Dendritic cell treated with granulocyte-macrophage colony-stimulating factor and Interleukin-4, amounts not matched to agents 40 ng/mL and 50 ng/mL, for 4 days (primary cell): ENCODE results near the gene TAS2R16.

Experiments used
- H3K27ac Mint-ChIP-seq: one replicate; pipeline ENCODE4 v1.8.0; 2022; ENCODE audit warnings: mild to moderate bottlenecking, mixed read lengths
- H3K27me3 Mint-ChIP-seq: one replicate; pipeline ENCODE4 v1.8.0; 2022; ENCODE audit warnings: mild to moderate bottlenecking, mixed read lengths
- H3K36me3 Mint-ChIP-seq: one replicate; pipeline ENCODE4 v1.8.0; 2022; ENCODE audit warnings: low read depth, mixed read lengths
- H3K4me1 Mint-ChIP-seq: one replicate; pipeline ENCODE4 v1.8.0; 2022; ENCODE audit warnings: low read depth, mixed read lengths
- H3K4me3 Mint-ChIP-seq: one replicate; pipeline ENCODE4 v1.8.0; 2022; ENCODE audit warnings: mild to moderate bottlenecking, moderate library complexity, mixed read lengths
- H3K9me3 Mint-ChIP-seq: one replicate; pipeline ENCODE4 v1.8.0; 2022; ENCODE audit warnings: mixed read lengths
- intact Hi-C: fragments of 100-400 bp; cut with micrococcal nuclease; formaldehyde crosslinking; loops from one replicate; pipeline ENCODE4 v1.15.0; 2022

TAS2R16 gene

GRCh38 chr7:122951006-122951405 lies 44.5 kb downstream of the TAS2R16 start:
- Mint-ChIP-seq H3K4me3 (no peak overlapping the region), H3K9me3 (no peaks in the 10 kb centered on the region), H3K27ac (no peak overlapping the region), H3K27me3 (no peaks in the 10 kb centered on the region), H3K4me1 (no peaks in the 10 kb centered on the region), H3K36me3 (no peaks in the 10 kb centered on the region)
- intact Hi-C loops = no loop called here

DNA sequence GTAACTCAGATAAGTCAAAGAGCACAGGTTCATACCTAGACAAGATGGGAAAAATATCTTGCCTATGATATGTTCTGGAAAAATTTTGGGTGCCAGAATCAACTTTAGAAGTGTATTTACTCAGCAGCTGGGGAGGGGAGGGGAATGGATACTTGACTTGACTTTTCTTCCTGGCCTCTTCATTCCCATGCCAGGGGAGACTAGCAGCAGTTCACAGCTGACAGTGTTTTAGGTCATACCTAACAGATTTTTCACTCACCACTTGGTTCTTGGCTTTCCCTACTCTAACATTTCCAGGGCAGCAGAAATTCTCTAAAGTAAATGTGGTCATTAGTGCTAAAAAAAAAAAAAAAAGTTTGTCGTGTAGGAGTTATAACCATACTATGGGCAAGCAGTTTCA lies 46.3 kb downstream of the TAS2R16 start:
- Mint-ChIP-seq H3K27me3 (no peaks in the 10 kb centered on the region), H3K4me3 (no peak overlapping the region), H3K9me3 (no peaks in the 10 kb centered on the region), H3K4me1 (no peaks in the 10 kb centered on the region), H3K36me3 (no peaks in the 10 kb centered on the region), H3K27ac (no peak overlapping the region)
- intact Hi-C loops = no loop called here
